HFF-Myc (cell line): ENCODE results near the gene ZNF445.

Experiments used
- DNase-seq: peaks from one replicate; pipeline ENCODE4 v3.0.0-alpha.2; 2011; ENCODE audit warnings: low read depth; ENCODE audit errors: extremely low read depth
- H3K4me3 ChIP-seq: replicated peaks from 2 replicates; pipeline ENCODE4 v1.5.1; 2011; ENCODE audit warnings: low read depth, mild to moderate bottlenecking, control low read depth, low read length
- CTCF ChIP-seq: IDR thresholded peaks from 2 replicates; pipeline ENCODE4 v1.5.1; 2012; ENCODE audit warnings: mild to moderate bottlenecking, low read depth, low read length, control low read depth; ENCODE audit errors: missing control alignments

ZNF445 gene

GRCh38 chr3:44436181-44436580 is 41.3 kb downstream of the ZNF445 start:
- H3K4me3 ChIP-seq, result no peak overlapping the region
- TF ChIP-seq CTCF, result no peak
- no peak for DNase-seq

- no peak overlapping the region for H3K4me3 ChIP-seq
- no peak for TF ChIP-seq CTCF
- DNase-seq, result no peak
Measured at GRCh38 chr3:44434834-44435510, 42.5 kb downstream of the ZNF445 start.

- no peak for DNase-seq
- TF ChIP-seq CTCF, result no peak
- H3K4me3 ChIP-seq, result no peak overlapping the region
Measured at GRCh38 chr3:44430466-44430865, 47.0 kb downstream of the ZNF445 start.

GRCh38 chr3:44429459-44429858 is 48.0 kb downstream of the ZNF445 start:
- H3K4me3 ChIP-seq, result no peak overlapping the region
- no peak for DNase-seq
- TF ChIP-seq CTCF, result no peak

GRCh38 chr3:44428910-44429309 is 48.6 kb downstream of the ZNF445 start:
- no peak for TF ChIP-seq CTCF
- no peak overlapping the region for H3K4me3 ChIP-seq

GRCh38 chr3:44427683-44428082 is 49.8 kb downstream of the ZNF445 start:
- no peak for DNase-seq
- TF ChIP-seq CTCF, result no peak
- no peak overlapping the region for H3K4me3 ChIP-seq

More at GRCh38 chr3:44428910-44429309, 48.6 kb downstream of the ZNF445 start:
- DNase-seq, result no peak

GRCh38 chr3:44424758-44425157 is 52.7 kb downstream of the ZNF445 start:
- H3K4me3 ChIP-seq, result no peak overlapping the region
- TF ChIP-seq CTCF, result no peak
- DNase-seq, result no peak
